Smooth muscle cell (in vitro differentiated cells): ENCODE data around the gene ATP13A3. TPM values are rescaled to one million over a fixed set of nuclear protein-coding genes. Genes with fewer than 3 reads are reported as not detected.

ENCODE experiments used
- DNase-seq: peaks from one replicate; lab custom pipeline; 2025; ENCODE audit not compliant: unreplicated experiment; lab: John Stamatoyannopoulos, UW
- H2AFZ ChIP-seq: fragments of 200-600 bp; sonication (generic); 2 replicates; pipeline ENCODE4 v1.6.0; 2016; ENCODE audit warnings: antibody characterized with exemption, low read depth, mild to moderate bottlenecking
- H3F3A ChIP-seq: fragments of 200-600 bp; sonication (generic); 2 replicates; pipeline ENCODE4 v1.6.0; 2017; ENCODE audit warnings: antibody characterized with exemption, low read depth
- H3K27ac ChIP-seq: fragments of 200-600 bp; sonication (generic); 2 replicates; pipeline ENCODE4 v1.5.1; 2016; ENCODE audit warnings: low read depth, mild to moderate bottlenecking
- H3K27me3 ChIP-seq: fragments of 200-600 bp; sonication (generic); 2 replicates; pipeline ENCODE4 v1.6.1; 2016; ENCODE audit warnings: low read depth, mild to moderate bottlenecking
- H3K36me3 ChIP-seq: fragments of 200-600 bp; sonication (generic); 2 replicates; pipeline ENCODE4 v1.5.1; 2016; ENCODE audit warnings: low read depth
- H3K4me1 ChIP-seq: fragments of 200-600 bp; sonication (generic); 2 replicates; pipeline ENCODE4 v1.5.1; 2016; ENCODE audit warnings: low read depth
- H3K4me2 ChIP-seq: fragments of 200-600 bp; sonication (generic); 2 replicates; pipeline ENCODE4 v1.6.0; 2016; ENCODE audit warnings: mild to moderate bottlenecking
- H3K4me3 ChIP-seq: fragments of 200-600 bp; sonication (generic); 2 replicates; pipeline ENCODE4 v1.5.1; 2016; ENCODE audit warnings: mild to moderate bottlenecking
- H3K79me2 ChIP-seq: fragments of 200-600 bp; sonication (generic); 2 replicates; pipeline ENCODE4 v1.6.0; 2016; ENCODE audit warnings: low read depth, mild to moderate bottlenecking
- H3K9ac ChIP-seq: fragments of 200-600 bp; sonication (generic); 2 replicates; pipeline ENCODE4 v1.6.0; 2016; ENCODE audit warnings: low read depth
- H3K9me3 ChIP-seq: fragments of 200-600 bp; sonication (generic); replicated peaks from 2 replicates; pipeline ENCODE4 v1.5.1; 2016; ENCODE audit warnings: low read depth
- H4K20me1 ChIP-seq: fragments of 200-600 bp; sonication (generic); 2 replicates; pipeline ENCODE4 v1.6.0; 2016; ENCODE audit warnings: low read depth
- CTCF ChIP-seq: fragments of 200-600 bp; sonication (generic); IDR thresholded peaks from 2 replicates; pipeline ENCODE4 v1.5.1; 2017; ENCODE audit warnings: borderline replicate concordance, mild to moderate bottlenecking, antibody characterized with exemption; ENCODE audit not compliant: insufficient read depth, poor library complexity, severe bottlenecking
- WGBS: methylation state at CpG from one replicate; pipeline ENCODE4 v1.1.7; 2016; ENCODE audit warnings: low lambda C conversion rate; 5-methylcytosine and 5-hydroxymethylcytosine counted together
- polyA plus RNA-seq: library from polyadenylated mRNA; unstranded; fragments of >200 nt; fragmentation: Nextera tagmentation; extraction: Ambion mirVana; gene quantifications from 2 replicates; pipeline ENCODE4 v1.2.1, GENCODE V29; 2016
- total RNA-seq: library from RNA; depleted of rRNA; stranded (reverse); fragments of >200 nt; gene quantifications from 2 replicates; pipeline ENCODE4 v1.2.3, GENCODE V29; 2014

ATP13A3 gene
- total and polyA plus RNA-seq, 2 experiments from 2014 or later: 13.5 to 65.3 TPM

DNA sequence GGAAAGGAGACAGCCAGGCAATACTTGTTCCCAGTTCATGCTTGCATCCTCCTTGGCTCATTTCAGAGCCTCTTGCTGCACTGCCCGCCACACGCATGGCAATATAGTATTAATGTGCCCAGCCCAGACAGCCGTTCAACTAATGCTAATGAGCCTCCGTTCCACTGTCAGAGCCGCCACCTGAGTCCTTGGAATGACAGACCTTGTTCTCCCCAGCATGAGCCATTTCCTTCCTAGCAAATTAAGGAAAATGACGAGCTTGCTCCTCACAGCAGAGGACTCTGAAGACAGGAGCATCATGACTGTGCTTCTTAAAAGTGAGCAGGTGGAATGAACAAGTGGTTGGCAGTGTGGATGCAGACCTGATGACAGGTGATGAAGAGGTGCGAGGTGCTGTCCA is 106.5 kb downstream of the ATP13A3 start:
- Histone ChIP-seq H3K79me2 (no peaks in the 10 kb centered on the region), H3K9me3 (no peaks in the 10 kb centered on the region), H3K27ac (no peak overlapping the region), H3K36me3 (no peaks in the 10 kb centered on the region), H3K9ac (no peak overlapping the region), H3K4me3 (no peak overlapping the region), H3K4me2 (no peak overlapping the region), H3K4me1 (peaks cover 15% of the 10 kb centered on the region), H3K27me3 (no peaks in the 10 kb centered on the region), H3F3A (no peaks in the 10 kb centered on the region), H4K20me1 (no peaks in the 10 kb centered on the region), H2AFZ (no peak overlapping the region)
- no peak for DNase-seq
- no peak for TF ChIP-seq CTCF
- 84% methylated on average over 7 of the region's 7 CpGs for WGBS

GRCh38 chr3:194379651-194380050 is 107.2 kb downstream of the ATP13A3 start:
- WGBS: 77% methylated on average over 9 of the region's 9 CpGs
- H3K4me3 ChIP-seq: no peak overlapping the region

GRCh38 chr3:194379231-194379630 is 107.6 kb downstream of the ATP13A3 start:
- Histone ChIP-seq H3K27ac (no peak overlapping the region), H3K4me1 (peaks cover 15% of the 10 kb centered on the region), H3K27me3 (no peaks in the 10 kb centered on the region), H3K36me3 (no peaks in the 10 kb centered on the region), H3K9ac (no peak overlapping the region), H3K9me3 (no peaks in the 10 kb centered on the region), H2AFZ (no peak overlapping the region), H3F3A (no peaks in the 10 kb centered on the region), H3K79me2 (no peaks in the 10 kb centered on the region), H4K20me1 (no peaks in the 10 kb centered on the region), H3K4me3 (no peak overlapping the region), H3K4me2 (no peak overlapping the region)
- no peak for DNase-seq
- TF ChIP-seq CTCF: no peak
- WGBS: 96% methylated on average over 6 of the region's 6 CpGs

More at GRCh38 chr3:194379651-194380050, 107.2 kb downstream of the ATP13A3 start:
- Histone ChIP-seq H3K9ac (no peak overlapping the region), H3K9me3 (no peaks in the 10 kb centered on the region), H3K36me3 (no peaks in the 10 kb centered on the region), H2AFZ (no peak overlapping the region), H3K79me2 (no peaks in the 10 kb centered on the region), H3F3A (no peaks in the 10 kb centered on the region), H4K20me1 (no peaks in the 10 kb centered on the region), H3K27me3 (no peaks in the 10 kb centered on the region), H3K4me1 (peaks cover 15% of the 10 kb centered on the region), H3K27ac (no peak overlapping the region), H3K4me2 (no peak overlapping the region)
- TF ChIP-seq CTCF: no peak
- DNase-seq: no peak

GRCh38 chr3:194377708-194378107 is 109.1 kb downstream of the ATP13A3 start:
- 93% methylated on average over 1 of the region's 1 CpG for WGBS
- Histone ChIP-seq H3K79me2 (no peaks in the 10 kb centered on the region), H3F3A (no peaks in the 10 kb centered on the region), H3K4me1 (peaks cover 8% of the 10 kb centered on the region), H3K27me3 (no peaks in the 10 kb centered on the region), H3K9ac (no peak overlapping the region), H3K4me3 (no peak overlapping the region), H3K9me3 (no peaks in the 10 kb centered on the region), H2AFZ (no peak overlapping the region), H3K27ac (no peak overlapping the region), H3K36me3 (no peaks in the 10 kb centered on the region), H4K20me1 (no peaks in the 10 kb centered on the region), H3K4me2 (no peak overlapping the region)
- no peak for DNase-seq
- TF ChIP-seq CTCF: no peak
